NCI-H128 (cell line): ENCODE measurements around the gene CEPT1.

ENCODE experiments used
- DNase-seq: peaks from one replicate; lab custom pipeline; 2025; ENCODE audit not compliant: unreplicated experiment; lab: John Stamatoyannopoulos, UW

CEPT1 gene

DNA sequence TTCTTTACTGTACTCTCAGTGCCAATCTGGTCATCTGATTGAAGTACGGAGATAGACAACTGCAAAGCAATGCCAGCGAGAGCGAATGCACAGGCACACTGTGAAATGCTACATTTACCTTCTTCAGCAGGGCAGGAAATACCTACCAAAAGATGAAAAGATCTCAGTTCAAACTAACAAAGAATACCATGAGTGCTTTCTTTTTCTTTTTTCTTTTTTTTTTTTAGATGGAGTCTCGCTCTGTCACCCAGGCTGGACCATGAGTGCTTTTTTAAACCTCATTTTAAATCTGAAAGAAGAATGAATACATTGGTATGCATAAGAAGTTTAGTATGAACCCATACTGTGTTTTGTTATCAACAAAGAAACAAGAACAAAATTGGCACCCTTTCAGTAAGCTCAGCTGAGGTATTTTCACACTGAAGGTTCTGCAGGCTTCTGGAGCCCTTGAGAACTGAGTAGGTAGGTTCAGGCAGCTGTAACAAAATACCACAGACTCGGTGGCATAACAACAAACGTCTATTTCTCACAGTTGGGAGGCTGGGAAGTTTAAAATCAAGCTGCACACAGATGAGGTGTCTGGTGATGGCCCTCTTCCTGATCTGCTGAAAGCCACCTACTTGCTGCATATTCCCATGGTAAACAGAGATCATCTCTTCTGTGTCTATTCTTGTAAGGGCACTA lies 85.8 kb downstream of the CEPT1 start:
- no peak for DNase-seq

DNA sequence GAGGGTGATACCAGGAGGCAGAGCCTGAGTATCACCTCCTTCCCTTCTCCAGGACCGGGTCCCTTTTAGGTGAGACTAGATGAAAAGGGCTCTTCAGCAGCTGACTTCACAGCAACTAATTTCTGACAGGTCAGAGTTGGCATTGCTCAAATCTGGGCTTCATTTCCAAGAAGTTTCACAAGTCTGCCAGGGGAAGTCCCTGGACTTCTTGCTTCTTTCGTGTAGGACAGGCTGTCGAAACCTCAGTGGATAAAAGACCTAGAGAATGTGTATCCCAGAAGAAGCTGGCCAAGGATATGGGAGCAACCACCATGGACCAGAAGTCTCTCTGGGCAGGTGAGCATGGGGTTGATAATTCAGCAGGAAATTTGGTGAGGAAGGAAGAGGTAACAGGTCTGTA lies 87.4 kb downstream of the CEPT1 start, which contains the start of gene CHI3L2:
TSS of gene CHI3L2 (plus strand) at position 280 of the 400 bp plus-strand sequence. CDS start at position 297, 17 bp downstream.
- DNase-seq: no peak

DNA sequence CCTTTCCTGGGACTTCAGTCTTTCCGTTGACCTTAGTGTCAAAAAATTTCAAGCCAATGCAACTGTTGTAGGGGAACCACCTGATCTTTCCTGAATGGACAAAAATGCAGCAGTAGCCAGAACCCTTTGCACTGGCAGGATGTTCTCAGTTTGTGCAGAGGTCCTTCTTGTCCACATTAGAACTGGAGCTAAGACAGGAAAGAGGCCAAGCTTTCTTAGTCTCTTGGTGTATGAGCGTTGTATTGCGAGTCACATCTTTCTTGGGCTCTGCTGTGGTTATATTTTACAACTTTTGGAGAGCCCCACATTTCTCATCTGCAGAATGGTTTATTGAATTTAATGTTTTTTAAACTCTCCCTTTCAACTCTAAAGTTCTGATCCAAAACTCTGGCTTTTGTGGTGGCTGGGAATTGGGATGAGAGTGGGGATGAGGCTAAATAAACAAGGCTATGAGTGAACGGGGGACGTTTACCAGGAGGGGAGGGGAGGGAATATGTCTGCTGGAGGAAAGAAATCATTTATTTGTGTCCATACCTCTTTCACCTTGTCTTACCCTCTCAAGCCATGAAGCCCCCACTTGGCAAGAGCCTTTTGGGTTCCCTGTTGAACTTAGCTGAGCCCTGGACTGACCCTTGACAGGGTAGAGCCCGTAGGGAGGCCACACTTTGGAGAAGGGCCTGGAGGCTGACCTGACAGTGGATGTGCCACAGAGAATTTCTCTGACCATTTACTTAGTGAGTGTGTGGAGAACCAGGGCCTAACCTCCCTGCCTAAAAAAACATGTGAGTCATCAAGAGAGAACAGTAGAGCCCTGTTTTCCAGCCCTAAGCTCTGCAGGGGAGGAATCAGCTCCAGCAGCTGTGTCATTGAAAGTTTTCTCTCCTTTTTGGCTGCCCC lies 88.1 kb downstream of the CEPT1 start:
- DNase-seq: no peak

DNA sequence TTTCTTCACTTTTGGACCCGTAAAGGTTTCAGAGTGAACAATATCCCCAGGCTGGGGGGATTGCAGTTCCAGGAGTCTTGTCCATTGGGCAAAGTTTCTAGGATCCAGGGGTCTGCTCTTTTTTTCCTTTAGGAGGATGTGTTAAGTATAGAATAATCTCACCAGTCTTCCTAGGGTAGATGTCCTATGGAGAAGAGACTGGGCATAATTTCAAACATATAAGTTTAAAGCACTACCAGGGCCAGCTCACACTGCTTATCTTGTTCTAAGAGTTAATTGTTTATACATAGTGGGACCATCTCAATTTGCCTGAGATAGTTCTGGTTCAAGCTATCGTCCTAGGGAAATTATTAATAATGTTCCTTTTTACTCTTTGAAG lies 88.7 kb downstream of the CEPT1 start:
- no peak for DNase-seq

DNA sequence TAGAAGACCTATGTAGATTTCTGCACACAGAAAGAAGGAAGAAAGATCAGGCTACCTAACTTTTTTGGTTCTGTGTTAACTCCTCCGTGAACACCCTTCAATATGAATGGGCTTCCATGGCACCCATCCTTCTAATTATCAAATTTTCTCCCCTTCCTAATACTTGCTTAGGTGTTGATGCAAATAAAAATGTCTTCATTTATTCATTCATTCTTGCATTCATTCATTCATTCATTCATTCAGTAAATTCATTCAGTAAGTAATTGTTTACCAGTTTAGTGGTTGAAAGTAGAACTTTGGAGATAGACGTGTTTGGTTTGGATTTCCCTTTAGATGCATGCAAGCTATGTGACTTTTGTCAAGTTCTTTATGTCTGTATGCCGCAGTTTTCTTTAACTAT lies 92.1 kb downstream of the CEPT1 start:
- no peak for DNase-seq

DNA sequence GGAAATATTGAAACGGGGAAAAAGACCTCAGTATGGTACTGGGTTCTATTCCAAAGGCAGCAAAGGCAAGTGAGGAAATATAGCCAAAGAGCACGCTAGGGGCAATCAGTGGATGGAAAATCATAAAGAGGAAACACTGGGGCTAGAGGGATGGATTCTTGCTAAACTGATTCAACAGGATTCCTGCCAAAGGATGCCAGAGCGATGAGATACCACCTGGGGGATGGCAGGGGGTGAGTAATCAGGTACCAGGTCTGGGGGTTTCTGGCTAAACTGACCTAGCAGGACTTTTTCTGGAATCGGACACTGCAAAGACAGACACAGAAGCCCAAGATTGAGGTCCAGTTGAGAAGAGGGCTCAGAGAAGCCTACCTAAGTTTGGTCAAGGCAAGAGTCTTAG lies 94.2 kb downstream of the CEPT1 start:
- DNase-seq: no peak
